GM18508 (cell line): Measurements from ENCODE around the gene AP4E1.
"Not testable (repeated sequence)": the region's sequence is repeated elsewhere in the genome, so short reads cannot be mapped to it uniquely, and the experiment has no call there.

ENCODE experiments used
- ATAC-seq: cut with Tn5 transposase; IDR thresholded peaks from one replicate; pipeline ENCODE4 v1.9.1; 2021; ENCODE audit warnings: moderate number of reproducible peaks; ENCODE audit not compliant: insufficient read depth, unreplicated experiment

AP4E1 gene

DNA sequence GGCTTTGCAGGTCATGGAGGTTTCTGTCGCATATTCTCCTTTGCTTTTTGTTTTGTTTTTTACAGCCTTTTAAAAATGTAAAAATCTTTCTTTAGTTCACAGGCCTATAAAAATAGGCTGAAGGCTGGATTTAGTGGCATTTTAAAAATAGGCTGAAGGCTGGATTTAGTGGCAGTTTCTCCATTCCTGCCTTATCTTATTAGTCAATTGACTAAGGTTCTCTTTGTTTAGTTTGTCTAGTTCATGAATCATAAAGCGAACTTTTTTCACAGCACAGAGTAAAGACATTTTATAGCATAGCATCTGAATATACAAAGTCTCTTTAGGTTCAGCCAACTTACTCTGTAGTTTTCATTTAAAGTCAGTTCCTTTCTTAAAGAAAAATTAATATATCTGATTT is 31.4 kb downstream of the AP4E1 start:
- ATAC-seq, result no peak

DNA sequence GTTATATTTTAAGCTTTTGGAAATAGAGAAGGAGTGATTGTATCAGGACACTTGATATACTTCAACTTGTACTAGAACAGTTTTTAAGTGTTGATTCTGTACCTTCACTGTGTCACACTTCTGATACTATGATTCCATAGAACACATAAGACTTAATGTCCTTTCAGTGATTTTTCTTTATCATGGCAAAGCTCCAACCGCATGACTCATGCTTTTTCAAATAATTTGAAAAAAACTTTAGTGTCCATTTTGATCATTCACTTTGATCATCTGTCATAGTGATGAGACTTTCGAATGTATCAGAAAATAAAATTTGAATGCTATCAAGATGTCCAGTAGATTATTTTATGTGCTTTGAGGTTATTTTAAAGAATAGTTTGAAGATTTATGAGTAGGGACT is 32.0 kb downstream of the AP4E1 start:
- ATAC-seq, result no peak

GRCh38 chr15:50943638-50944037 is 35.2 kb downstream of the AP4E1 start:
- no peak for ATAC-seq

DNA sequence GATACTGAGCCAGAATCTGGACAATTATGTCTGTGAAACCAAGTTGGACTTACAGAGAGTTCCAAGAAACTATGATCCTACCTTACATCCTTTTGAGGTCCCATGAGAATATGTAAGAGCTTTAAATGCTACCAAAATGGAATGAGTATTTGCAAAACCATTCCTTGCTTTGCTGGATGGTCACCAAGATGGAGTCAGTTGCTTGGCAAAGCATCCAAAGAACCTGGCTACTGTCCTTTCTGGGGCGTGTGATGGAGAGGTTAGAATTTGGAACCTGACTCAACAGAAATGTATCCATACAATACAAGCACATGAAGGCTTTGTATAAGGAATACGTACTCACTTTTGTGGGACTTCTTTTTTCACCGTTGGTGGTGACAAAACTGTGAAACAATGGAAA is 36.2 kb downstream of the AP4E1 start:
- ATAC-seq, result no peak

DNA sequence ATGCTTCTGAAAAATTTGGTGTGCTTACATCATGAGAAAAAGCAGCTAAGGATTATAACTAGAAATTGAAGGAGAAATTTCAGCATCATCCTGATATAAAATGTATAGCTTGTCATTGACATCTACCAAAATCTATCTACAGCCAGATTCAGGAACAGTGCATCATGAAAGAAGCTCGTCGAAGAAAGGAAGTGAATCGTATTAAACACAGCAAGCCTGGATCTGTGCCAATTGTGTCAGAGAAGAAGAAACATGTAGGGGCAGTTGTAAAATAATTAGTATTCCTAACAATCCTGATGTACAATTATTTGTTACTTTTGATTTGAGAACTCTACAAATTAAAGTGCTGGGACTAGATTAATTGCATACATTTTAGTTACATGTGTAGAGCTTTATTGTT is 37.2 kb downstream of the AP4E1 start:
- no peak for ATAC-seq

- not testable (repeated sequence) for ATAC-seq
These were observed 42.3 kb downstream of the AP4E1 start for GRCh38 chr15:50950745-50951144.

- ATAC-seq, result no peak
These were observed 44.8 kb downstream of the AP4E1 start for GRCh38 chr15:50953302-50953701.

DNA sequence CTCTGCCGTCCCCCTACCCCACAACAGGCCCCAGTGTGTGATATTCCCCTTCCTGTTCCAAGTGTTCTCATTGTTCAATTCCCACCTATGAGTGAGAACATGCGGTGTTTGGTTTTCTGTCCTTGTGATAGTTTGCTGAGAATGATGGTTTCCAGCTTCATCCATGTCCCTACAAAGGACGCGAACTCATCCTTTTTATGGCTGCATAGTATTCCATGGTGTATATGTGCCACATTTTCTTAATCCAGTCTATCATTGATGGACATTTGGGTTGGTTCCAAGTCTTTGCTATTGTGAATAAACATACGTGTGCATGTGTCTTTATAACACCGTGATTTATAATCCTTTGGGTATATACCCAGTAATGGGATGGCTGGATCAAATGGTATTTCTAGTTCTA is 46.4 kb downstream of the AP4E1 start:
- ATAC-seq, result not testable (repeated sequence)

GRCh38 chr15:50959717-50960116 is 51.2 kb downstream of the AP4E1 start:
- ATAC-seq, result no peak

- ATAC-seq, result no peak
These were observed 55.6 kb downstream of the AP4E1 start for GRCh38 chr15:50964075-50964474.

DNA sequence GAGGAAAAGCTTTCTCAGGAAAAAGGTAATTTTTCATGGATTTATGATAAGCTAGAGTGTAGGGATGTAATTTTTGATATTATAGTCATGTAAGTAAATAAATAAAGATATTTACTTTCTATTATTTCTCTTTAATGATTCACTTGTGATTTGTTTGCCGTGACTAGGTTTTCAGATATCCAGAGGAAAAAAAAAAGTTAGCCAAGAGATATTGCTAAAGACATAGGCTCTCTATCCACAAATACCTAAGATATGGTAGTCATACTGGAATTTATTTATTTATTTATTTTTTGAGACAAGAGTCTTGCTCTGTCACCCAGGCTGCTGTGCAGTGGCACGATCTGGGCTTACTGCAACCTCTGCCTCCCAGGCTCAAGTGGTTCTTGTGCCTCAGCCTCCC is 59.9 kb downstream of the AP4E1 start:
- ATAC-seq, result no peak

GRCh38 chr15:50970524-50970923 is 62.0 kb downstream of the AP4E1 start:
- no peak for ATAC-seq

GRCh38 chr15:50971115-50971514 is 62.6 kb downstream of the AP4E1 start:
- ATAC-seq, result no peak

- ATAC-seq, result no peak
These were observed 63.1 kb downstream of the AP4E1 start for GRCh38 chr15:50971542-50971941.

- no peak for ATAC-seq
These were observed 65.1 kb downstream of the AP4E1 start for GRCh38 chr15:50973605-50974004.

DNA sequence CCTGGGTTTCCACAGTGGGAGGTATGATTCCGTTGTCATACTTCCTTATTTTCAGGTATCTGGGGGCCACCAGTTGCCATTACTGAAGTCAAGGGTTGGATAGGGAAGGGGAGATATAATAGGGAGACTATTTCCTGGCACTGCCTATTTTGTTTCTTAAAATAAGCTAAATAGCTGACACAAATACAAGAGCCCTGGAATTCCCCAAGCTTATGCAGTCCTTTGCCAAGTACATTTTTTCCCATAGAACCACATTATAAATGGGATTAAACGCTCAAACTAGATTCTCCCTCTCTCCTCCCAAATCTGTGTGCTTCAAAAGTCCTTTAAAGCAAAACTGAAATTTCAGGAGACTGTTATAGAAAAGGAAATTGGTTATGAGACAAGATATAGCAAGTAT is 68.7 kb downstream of the AP4E1 start:
- ATAC-seq, result no peak

DNA sequence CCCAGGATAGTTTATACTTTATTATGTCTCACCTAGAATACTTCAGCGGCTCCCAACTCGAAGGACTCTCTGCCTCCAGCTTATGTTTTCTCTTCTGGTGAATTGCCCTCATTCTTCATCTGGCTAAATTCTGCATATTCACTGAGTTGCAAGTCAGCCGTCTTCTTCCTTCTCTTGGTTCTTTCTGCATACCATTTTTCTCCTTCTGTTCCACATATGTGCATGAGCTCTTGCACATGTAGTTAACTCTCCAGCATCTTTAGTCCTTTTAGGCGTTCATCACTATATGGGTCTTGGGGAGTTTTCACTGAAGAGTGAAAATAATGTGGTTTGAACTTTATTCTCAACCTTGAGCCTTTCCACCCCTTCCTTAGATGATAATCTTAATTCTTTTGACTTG is 70.1 kb downstream of the AP4E1 start:
- ATAC-seq, result no peak

GRCh38 chr15:50979041-50979440 is 70.6 kb downstream of the AP4E1 start:
- ATAC-seq, result no peak

DNA sequence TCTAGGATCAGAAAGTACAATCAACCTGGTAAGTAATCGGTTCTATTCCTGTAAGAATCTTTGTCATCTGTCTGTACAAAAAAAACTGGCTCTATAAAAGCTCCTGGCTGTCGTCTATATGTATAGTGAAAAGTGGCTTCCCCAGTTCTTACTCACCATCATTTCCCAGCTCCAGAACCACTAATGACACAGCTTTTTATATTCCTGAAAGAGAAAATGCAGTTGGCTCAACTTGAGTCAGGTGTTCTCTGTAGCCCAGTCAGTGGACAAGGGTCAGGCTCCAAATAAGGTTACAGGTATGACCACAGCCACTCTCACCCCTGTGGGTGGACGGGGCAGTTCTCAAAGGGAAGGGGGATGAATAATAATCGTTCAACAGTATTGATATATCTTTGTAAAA is 85.1 kb downstream of the AP4E1 start:
- ATAC-seq, result no peak

- ATAC-seq, result no peak
These were observed 88.2 kb downstream of the AP4E1 start for GRCh38 chr15:50996641-50997040.

DNA sequence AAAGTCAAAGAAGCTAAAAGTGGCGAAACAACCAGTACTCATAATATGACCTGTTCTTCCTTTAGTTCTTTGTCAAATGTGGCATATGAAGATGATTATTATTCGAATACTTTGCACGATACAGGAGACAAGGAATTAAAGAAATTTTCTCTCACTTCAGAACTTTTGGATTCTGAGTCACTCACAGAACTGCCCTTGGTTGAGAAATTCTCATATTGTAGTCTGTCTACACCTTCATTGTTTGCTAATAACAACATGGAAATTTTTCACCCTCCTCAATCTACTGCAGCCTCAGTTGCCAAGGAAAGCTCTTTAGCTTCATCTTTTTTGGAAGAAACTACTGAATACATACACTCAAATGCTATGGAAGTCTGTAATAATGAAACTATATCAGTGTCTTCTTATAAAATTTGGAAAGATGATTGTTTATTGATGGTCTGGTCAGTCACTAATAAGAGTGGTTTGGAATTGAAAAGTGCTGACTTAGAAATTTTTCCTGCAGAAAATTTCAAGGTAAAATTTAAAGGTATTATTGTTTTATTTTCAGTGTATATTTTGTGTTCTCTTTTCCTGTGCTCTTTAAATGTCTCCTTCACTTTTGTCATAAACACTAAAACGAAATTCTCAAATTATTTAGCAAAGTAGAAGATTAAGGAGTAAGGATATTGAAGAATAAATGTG is 89.0 kb downstream of the AP4E1 start:
- no peak for ATAC-seq

GRCh38 chr15:51004103-51004551 is 95.6 kb downstream of the AP4E1 start:
- ATAC-seq, result no peak
